Gastrocnemius medialis (tissue), 4 donors: ENCODE measurements around the gene FOXD4L1.
"Not testable (repeated sequence)": the region's sequence is repeated elsewhere in the genome, so short reads cannot be mapped to it uniquely, and the experiment has no call there.

Experiments used
- CTCF ChIP-seq, 5 experiments: fragments of 450-650 bp in 3 of 5; fragments of 200-600 bp in 2 of 5; sonication (generic) in 2 of 5; IDR thresholded peaks in 4 of 5; conservative IDR thresholded peaks in 1 of 5; 1 replicate in 4 of 5; 2 replicates in 1 of 5; pipeline ENCODE4 v1.5.1; 2016 to 2019; ENCODE audit warnings: antibody characterized with exemption in 5 of 5, mild to moderate bottlenecking in 3 of 5, moderate library complexity in 3 of 5
- POLR2A ChIP-seq, 2 donors: fragments of 450-650 bp; IDR thresholded peaks; one replicate each; pipeline ENCODE4 v1.6.1; 2017; ENCODE audit warnings: antibody characterized with exemption in 2 of 2, mild to moderate bottlenecking in 2 of 2, moderate library complexity in 2 of 2

GRCh38 chr2:113520837-113521236 lies 22.4 kb downstream of the FOXD4L1 start:
- TF ChIP-seq CTCF (IDR thresholded peaks at IDR 0.05 in 4 of 5, conservative IDR thresholded peaks at IDR 0.05 in 1 of 5); POLR2A (IDR thresholded peaks at IDR 0.05): not testable (repeated sequence)
